HG02678 (cell line): Measurements from ENCODE around the gene DRC3.
"Not testable (repeated sequence)": the region's sequence is repeated elsewhere in the genome, so short reads cannot be mapped to it uniquely, and the experiment has no call there.

Source experiments
- ATAC-seq: cut with Tn5 transposase; IDR thresholded peaks from one replicate; pipeline ENCODE4 v1.9.1; 2021; ENCODE audit warnings: mild to moderate bottlenecking, moderate library complexity; ENCODE audit not compliant: unreplicated experiment

The DRC3 gene

DNA sequence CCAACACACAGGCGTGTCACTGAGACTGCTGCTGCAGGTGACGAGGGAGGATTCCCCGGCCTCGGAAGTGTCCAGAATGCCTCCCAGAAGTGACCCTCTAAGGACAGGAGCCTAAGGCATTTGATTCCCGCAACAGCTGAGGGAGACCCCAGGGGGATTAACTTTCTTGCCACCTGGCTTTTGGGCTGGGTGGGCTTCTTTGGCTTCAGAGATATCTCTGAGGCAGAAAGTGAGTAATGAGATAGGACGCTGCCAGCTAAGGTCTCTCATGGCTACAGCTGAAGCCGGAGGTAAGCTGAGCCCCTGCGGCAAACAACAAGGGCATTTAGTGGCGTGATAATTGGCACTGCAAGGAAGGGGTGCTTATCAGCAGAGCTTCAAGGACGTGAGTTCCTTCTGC lies 17.0 kb downstream of the DRC3 start:
- ATAC-seq: no peak

DNA sequence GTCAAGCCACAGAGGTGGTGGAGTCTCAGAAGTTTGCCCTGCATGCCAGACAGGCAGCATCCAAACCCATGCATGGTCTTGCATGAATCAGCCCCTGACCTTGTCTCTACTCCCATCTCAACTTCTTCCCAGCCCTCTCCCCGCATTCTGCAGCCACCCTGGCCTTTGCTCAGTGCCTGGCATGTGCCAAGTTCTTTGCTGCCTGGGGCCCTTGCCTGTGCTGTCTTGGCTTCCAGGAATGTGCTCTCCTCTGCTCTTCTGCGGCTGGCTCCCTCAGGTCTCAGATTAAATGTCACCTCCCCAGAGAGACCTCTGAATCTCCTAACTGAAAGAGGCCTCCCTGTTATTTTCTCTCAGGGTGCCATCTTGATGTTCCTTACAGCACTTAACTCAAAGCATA lies 17.6 kb downstream of the DRC3 start:
- ATAC-seq: no peak

DNA sequence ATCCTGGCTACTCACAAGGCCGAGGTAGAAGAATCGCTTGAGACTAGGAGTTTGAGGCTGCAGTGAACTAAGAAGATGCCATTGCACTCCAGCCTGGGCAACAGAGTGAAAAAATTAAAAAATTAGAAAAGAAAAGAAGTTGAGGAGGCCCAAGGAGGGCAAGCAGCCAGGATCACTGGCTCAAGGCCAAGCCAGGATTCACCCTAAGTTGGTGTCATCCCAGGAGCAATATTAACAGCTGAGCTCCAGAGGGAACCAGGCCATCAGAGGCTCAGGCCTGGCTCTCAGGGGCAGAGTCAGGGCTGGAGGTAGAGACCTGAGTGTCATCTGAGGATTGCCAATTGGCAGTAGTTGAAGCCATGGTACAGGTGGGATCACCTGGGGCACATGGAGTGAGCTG lies 20.7 kb downstream of the DRC3 start:
- no peak for ATAC-seq

DNA sequence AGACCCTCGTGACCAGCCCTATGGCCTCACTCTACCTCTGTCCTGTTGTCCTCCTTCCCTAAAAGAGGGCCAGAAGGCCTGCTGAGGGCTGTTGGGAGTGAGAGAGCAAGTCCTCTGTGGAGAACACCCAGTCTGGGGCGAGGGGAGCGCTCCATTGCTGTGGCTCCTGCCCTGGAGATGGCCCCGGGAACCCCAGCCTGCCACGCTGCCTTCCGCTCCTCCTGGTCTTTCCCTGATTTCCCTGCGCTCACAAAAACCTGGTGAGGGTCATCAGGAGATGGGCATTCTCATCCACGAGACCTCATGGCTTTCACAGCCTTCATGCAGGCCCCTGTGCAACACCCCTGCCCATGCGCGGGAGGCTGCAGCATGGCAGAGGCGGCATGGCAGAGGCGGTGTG lies 21.2 kb downstream of the DRC3 start:
- ATAC-seq: no peak

DNA sequence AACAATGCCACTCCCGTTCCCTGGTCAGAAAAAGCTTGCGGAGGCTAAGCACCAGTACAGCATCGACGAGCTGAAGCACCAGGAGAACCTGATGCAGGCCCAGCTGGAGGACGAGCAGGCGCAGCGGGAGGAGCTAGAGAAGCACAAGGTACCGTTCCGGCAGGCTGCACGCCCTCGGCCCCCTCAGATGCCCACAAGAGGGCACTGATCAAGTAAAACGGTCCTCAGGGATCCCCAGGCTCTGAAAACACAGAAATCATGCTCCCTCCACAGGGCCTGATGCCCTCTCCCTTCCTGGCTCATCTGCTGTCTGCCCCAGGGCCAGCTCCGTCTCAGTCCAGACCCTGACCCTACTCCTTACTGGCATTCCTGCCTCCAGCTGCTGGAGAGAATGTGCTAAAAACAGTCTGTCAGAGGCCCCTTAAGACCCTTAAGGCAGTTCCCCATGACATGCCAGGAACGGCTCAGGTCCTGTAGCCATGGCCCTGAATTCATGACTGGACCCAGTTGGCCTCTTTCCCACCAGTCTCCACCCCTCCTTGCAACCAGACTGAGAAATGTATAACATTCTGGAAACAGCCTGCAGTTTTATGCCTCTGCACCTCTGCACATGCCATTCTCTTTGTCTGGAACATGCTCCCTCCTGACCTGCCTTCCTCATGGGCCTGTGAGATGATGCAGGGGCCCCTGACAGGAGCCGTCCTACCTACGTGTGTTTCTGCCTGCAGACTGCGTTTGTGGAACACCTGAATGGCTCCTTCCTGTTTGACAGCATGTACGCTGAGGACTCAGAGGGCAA lies 21.8 kb downstream of the DRC3 start:
- ATAC-seq: no peak

DNA sequence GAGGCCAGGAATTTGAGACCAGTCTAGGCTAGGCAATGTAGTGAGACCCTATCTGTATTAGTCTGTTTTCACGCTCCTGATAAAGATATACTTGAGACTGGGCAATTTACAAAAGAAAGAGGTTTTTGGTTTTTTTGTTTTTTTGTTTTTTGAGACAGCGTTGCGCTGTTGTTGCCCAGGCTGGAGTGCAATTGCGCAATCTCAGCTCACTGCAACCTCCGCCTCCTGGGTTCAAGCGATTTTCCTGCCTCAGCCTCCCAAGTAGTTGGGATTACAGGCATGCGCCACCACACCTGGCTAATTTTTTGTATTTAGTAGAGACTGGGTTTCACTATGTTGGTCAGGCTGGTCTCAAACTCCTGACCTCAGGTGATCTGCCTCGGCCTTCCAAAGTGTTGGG lies 23.2 kb downstream of the DRC3 start:
- not testable (repeated sequence) for ATAC-seq

DNA sequence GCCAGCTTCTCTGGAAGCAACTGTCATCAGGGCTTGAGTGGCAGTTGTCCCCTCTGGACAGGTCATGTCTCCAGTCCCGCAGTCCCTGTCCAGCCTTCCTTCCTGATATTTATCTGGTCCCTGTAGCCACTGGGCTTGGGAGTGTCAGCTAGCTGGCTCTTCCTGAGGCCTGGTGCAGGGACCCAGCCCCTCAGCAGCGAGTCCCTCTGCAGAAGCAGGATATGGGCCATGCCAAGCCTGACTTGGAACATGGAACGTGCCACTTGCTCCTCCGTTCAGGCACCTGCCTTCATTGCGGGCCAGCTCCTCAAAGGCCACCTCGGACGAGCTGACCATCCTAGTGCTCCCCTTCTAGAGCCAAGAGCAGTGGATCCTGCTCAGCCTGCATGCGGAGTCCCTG lies 26.3 kb downstream of the DRC3 start:
- ATAC-seq: no peak

DNA sequence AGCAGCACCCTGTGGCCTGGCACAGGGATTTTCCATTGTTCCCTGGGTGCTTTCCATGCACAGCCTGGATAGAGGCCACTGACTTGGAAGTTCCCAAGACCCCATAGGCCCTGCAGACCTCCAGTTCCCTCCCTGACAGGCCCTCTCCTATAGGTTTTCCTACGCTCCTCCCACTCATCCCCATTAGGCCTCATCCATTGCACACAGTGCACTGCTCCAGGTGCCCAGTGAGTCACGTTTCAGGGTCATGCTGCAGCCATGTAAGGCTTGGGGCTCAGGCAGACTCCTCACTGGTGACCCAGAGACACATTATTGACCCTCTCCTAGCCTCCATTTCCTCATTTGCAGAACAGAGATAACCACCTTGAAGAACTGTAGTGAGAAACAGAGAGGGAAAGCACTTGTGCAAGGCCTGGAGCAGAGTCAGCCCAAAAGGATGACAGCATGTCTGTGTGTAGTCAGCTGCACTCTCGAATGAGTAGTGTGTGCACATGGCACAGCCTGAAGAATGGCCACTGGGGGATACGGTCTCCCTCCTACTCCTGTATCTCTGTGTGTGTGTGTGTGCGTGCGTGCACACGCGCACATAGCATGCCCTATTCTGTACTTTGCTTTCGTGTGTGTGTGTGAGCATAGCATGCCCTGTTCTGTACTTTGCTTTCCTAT lies 26.8 kb downstream of the DRC3 start:
- ATAC-seq: no peak

DNA sequence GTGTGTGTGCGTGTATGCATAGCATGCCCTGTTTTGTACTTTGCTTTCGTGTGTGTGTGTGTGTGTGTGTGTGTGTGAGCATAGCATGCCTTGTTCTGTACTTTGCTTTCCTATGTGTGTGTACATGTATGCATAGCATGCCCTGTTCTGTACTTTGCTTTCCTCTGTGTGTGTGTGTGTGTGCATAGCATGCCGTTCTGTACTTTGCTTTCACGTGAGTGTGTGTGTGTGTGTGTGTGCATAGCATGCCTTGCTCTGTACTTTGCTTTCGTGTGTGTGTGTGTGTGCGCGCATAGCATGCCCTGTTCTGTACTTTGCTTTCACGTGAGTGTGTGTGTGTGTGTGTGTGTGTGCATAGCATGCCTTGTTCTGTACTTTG lies 27.4 kb downstream of the DRC3 start:
- no peak for ATAC-seq

DNA sequence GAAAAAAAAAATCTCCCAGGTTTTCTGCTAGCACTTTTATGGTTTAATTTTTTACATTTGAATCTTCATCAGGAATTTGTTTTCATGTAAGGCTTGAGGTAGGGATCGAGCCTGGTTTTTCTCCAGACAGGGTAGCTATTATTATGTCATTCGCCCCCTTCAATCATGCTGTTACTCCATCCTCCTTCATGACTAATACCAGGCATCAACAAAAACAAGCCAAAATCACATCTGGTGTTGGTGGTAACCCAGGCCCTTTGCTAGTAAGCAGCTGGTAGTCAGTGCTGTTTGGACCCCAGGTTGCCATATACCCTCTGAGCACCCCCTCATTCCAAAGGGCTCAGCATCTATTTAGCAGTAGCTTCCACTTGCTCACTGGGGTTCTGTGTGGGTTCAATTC lies 29.5 kb downstream of the DRC3 start:
- no peak for ATAC-seq

DNA sequence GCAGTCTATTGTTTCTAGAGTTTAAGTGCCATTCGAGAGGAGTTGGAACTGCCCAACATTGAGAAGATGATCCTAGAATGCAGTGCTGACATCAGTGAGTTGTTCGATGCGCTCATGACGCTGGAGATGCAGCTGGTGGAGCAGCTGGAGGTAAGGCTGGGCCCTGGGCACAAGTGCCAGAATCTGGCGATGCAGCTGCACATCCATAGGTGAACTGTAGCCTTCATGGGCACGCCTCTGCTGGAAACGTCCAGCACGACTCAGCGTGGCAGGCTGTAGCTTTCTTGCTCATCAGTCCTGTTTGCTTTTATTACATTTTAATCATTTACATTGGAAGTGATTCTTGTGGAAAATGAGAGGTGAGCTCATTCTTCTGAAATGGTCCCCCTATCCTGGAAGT lies 31.7 kb downstream of the DRC3 start:
- ATAC-seq: no peak

DNA sequence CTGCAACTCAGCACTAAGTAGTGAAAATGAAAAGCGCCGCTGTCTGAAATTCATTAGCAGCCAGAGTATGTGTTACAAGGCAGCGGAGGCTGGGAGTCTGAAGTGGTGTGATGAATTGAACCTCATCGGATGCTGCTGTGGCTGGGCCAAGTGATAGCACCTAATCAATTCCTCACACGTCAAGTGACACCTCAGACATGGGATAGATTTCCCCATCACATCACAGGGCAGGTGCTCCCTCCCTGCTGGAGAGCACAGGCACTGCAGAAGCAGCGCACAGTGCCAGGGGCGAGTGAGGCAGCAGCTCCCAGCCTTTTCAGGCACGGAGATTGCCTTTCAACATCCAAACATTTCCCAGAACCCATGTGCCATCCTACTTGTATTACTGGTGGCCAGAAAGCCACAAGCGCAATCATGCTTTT lies 32.2 kb downstream of the DRC3 start:
- no peak for ATAC-seq

DNA sequence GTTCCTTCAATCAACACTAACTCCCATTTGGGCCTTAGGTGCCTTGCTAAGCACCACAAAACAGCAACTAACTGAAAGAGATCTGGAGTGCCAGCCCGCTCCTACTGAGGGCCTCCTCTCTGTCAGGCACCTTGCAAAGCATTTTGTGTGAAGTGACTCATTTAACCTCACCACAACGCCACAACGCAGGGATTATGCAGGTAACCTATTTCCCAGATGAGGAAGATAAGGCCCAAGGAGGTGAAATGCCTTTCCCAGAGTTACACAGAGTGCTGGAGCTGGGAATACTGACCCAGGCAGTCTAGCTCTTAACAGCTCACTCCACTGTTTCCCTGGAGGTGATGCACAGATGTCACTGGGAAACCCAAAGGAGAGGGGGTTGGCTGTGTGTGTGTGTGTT lies 32.8 kb downstream of the DRC3 start:
- ATAC-seq: no peak

DNA sequence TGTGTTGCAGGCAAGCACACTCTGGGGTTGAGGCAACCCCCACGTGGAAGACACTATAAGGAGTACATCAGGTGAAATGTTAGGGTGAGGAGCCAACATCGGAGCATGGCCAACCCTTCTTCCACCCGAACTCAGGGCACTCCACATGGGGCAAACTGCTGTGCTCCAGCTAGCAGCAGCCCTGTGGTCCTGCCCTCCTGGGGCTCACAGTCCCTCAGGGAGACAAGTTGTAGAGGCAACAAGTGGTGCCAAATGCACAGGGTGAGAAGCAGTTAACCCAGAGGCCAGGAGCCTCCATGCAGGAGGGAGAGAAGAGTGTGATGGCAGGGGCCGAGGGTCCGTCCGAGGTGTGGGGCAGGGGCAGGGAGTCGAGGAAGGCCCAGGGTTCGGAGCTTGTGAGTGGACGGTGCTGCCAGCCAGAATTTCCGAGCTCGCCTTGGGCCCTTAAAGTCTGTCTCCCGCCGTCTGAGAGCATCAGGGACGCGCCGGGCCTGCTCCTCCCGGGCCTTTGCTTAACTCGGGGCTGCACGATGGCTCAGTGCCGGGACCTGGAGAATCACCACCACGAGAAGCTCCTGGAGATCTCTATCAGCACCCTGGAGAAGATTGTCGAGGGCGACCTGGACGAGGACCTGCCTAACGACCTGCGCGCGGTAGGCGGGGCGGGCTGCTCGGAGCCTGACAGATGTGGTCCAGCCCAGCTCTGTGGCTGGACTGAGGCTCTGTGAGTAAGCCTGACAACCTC lies 34.0 kb downstream of the DRC3 start:
- ATAC-seq: no peak

DNA sequence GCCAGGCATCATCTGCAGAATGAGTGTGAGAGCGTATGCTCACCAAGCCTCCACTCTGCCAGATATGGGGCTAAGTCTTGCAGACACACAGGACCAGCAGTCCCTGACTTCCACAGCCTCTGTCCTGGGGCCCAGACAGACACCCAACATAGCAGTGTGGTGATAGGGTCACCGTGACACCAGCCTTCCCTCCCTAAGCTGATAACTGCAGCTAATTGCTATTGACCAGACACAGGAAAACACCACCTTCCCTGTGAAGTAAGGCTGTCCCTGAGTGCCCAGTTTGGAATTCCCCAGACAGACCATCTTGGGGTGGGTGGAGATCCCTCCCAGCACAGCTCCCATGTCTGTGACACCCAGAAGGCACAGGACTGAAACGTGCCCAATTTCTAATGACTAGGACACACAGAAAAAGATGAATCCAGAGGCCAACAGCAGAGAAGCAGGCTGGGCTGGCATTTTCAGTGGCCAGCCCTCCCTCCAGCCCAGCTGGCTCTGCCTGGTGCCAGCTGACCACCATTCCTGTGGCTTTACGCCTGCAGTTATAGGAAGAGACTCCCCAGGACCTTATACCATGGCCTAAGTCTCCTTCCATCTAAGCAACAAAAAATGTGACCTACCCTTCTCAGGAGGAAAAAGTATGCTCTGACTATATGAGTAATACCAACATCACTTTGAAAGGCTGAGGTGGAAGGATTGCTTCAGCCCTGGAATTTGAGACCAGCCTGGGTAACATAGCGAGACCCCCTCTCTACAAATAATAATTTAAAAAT lies 36.0 kb downstream of the DRC3 start:
- no peak for ATAC-seq

DNA sequence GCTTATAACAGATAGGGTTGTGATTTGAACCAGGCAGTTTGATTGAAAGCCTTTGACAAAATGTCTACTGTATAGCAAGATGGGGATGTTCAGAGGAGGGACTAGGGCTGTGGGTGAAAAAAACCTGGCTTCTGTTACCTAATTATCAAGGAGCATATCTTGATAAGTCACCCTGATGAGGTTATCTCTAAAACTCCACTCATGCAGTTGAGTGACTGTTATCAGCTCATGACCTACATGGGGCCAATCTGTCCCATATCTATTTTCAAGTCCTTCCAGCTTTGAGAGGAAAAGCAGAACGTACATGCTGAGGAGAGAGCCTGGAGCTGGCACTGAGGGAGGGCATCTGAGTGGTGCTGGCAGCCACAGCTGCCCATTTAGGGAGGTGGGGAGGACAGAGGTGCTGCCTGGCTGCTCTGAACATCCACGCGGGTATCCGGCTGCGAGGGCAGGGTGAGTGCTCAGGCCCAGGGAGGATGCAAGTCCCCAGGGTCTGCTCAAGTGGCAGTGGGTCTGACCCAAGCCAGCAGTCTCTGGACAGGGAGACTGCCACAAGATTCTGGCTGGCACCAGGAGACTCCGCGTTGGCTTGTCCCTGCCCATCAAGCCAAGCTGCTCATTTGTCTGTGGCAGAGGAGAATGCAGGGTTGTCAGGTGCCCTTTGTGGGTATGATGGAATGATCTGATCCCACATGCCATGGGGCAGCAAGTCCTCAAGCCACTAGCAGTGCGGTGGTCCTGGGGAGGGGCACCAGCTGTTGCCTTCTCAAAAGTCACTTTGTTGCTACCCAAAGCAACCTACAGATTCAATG lies 37.2 kb downstream of the DRC3 start:
- ATAC-seq: no peak

DNA sequence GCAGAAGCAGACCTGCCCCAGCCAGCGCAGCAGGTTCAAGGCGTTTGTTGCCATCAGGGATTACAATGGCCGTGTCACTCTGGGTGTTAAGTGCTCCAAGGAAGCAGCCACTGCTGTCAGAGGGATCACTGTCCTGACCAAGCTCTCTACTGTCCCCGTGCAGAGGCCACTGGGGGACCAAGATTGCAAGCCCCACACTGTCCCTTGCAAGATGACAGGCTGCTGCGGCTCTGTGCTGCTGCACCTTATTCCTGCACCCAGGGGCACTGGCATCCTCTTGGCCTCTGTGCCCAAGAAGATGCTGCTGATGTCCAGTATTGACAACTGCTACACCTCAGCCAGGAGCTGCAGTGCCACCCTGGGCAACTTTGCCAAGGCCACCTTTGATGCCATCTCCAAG lies 38.6 kb downstream of the DRC3 start:
- no peak for ATAC-seq

DNA sequence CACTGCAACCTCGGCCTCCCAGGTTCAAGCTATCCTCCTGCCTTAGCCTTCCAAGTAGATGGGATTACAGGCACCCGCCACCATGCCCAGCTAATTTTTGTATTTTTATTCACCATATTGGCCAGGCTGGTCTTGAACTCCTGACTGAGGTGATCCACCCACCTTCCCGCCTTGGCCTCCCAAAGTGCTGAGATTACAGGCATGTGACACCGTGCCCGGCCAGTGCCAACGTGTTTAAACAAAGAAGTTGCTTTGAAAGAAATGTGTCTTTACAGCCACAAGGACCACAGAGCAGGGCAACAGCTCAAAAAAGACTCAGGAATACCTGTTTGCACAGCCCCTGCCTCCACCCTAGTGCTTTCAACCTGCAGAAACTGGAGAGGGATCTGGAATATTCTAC lies 41.3 kb downstream of the DRC3 start:
- ATAC-seq: no peak

DNA sequence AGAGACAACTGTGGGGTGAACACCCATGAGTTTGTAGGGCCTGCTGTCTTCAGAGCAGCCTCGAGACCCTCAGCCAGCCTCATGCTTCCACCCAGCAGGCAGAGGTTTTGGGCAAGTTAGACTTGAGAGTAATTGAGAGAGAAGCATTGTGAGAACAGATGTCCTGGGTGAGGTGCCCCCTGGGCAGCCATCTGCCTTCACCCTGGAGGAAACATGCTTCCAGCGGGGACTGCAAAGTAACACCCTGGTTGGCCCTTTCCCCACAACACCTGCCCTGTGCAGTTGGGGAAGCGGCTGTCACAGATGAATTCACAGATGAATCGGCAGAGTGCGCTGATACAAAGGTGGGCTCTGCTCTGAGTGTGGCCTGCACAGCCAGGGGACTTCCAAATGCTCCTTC lies 42.9 kb downstream of the DRC3 start:
- no peak for ATAC-seq

DNA sequence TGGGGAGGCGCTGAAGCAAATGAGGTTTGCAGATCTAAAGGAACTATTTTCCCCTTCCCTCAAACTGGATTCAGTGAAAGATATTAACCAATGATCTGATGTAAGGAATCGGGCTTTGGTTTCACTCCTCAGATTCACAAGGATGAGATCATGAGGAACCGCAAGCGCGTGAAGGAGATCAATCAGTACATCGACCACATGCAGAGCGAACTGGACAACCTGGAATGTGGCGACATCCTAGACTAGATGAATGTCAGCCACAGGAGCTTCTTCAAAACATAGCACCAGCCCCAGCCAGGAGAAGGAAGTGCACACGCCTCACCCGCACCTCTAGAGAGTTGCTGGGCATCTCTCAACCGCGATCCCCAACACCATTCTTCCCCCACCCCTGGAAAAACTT lies 43.8 kb downstream of the DRC3 start:
- ATAC-seq: no peak
